HG03025 (cell line): ENCODE results near the gene MRPS26.
"Not testable (repeated sequence)": the region's sequence is repeated elsewhere in the genome, so short reads cannot be mapped to it uniquely, and the experiment has no call there.

ENCODE experiments used
- ATAC-seq: cut with Tn5 transposase; IDR thresholded peaks from one replicate; pipeline ENCODE4 v1.9.1; 2021; ENCODE audit warnings: mild to moderate bottlenecking, moderate library complexity; ENCODE audit not compliant: unreplicated experiment, low FRiP score

Gene MRPS26

GRCh38 chr20:3041854-3042409, 3.9 kb upstream of the MRPS26 start:
- no peak for ATAC-seq

GRCh38 chr20:3042625-3043024, 3.2 kb upstream of the MRPS26 start:
- no peak for ATAC-seq

- ATAC-seq: no peak
These were observed 2.5 kb upstream of the MRPS26 start, which contains the start of gene GNRH2 for GRCh38 chr20:3043322-3043721. TSS of gene GNRH2 (plus strand) at chr20:3043622. CDS start at chr20:3044415, 793 bp downstream.

DNA sequence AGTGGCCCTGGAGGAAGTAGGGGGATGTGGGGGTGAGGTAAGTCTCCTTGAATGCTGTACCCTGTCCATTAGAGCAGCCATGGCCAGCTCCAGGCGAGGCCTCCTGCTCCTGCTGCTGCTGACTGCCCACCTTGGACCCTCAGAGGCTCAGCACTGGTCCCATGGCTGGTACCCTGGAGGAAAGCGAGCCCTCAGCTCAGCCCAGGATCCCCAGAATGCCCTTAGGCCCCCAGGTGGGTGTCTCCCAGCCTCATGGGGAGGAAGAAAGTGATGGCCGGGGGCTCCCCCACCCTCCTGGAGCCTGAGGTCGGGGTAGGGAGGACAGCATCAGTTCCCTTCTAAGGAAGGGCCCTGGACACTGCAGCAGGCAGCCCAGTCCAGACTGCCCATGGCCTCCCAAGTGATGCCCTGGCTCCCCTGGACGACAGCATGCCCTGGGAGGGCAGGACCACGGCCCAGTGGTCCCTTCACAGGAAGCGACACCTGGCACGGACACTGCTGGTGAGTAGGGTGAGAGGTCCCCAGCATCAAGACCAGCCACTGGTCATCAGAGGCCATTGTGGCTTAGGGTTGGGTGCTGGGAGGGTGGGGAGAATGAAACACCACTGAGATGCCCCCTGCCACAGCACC, 1.4 kb upstream of the MRPS26 start:
- ATAC-seq: no peak

DNA sequence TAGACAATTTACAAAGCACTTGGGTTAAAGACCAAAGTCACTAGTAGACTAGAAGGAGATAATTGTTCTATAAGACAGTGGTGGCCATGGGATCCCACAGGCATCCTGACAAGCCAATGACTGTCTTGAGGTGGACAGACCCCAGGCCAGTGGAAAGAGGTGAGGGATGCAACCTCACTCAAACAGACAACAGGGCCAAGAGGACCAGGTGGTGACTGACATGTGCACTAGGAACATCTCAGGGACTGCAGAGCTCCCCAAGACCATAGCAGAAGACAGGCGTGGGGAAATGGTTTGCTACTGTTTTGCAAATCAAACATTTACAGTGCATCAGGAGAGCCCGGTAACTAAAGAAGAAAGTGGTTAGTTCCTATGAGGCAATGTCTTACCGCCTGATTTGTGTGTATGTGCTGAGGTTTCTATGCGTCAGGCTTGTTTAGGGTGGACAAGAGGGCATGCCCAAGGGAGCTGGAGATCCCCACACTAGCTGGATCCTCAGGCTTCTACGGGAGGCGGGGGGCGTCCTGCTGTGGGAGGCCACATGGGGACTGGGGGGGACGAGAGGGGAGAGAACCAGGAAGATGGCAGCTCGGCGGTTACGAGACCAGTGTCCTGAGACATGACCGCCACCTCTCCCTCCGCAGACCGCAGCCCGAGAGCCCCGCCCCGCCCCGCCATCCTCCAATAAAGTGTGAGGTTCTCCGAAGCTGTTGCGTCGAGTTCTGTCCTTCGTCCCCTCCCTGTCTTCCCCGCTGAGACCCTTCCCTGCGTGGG, 623 bp upstream of the MRPS26 start:
- ATAC-seq: peak; percentile 40

- ATAC-seq: peak; percentile 9
These were observed 1.0 kb downstream of the MRPS26 start for GRCh38 chr20:3046677-3047462.

GRCh38 chr20:3047486-3048419, 1.9 kb downstream of the MRPS26 start:
- ATAC-seq: no peak

- ATAC-seq: no peak
These were observed 5.7 kb downstream of the MRPS26 start for GRCh38 chr20:3051385-3052019.

GRCh38 chr20:3059489-3059888, 13.6 kb downstream of the MRPS26 start:
- ATAC-seq: no peak

- ATAC-seq: not testable (repeated sequence)
These were observed 18.3 kb downstream of the MRPS26 start for GRCh38 chr20:3064119-3064518.

- no peak for ATAC-seq
These were observed 21.5 kb downstream of the MRPS26 start for GRCh38 chr20:3067139-3068014.

- ATAC-seq: no peak
These were observed 22.2 kb downstream of the MRPS26 start for GRCh38 chr20:3068075-3068474.

GRCh38 chr20:3068986-3069900, 23.4 kb downstream of the MRPS26 start:
- no peak for ATAC-seq

DNA sequence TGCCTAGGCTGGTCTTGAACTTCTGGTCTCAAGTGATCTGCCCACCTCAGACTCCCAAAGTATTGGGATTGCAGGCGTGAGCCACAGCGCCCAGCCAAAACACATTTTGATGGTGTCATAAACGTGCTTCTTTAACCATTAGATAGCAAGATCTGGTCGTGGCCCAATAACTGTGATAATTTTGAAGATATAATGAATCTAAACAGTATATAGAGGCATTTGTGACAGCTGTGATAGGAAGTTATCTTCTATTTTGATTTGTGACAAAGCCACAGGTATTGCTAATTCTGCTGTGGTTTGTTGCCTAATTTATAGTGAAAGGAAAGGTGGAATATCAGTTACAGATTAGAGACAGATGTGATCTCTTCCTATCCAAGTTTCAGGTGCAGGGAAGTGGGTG, 24.9 kb downstream of the MRPS26 start:
- no peak for ATAC-seq

GRCh38 chr20:3071266-3071609, 25.4 kb downstream of the MRPS26 start:
- ATAC-seq: no peak

DNA sequence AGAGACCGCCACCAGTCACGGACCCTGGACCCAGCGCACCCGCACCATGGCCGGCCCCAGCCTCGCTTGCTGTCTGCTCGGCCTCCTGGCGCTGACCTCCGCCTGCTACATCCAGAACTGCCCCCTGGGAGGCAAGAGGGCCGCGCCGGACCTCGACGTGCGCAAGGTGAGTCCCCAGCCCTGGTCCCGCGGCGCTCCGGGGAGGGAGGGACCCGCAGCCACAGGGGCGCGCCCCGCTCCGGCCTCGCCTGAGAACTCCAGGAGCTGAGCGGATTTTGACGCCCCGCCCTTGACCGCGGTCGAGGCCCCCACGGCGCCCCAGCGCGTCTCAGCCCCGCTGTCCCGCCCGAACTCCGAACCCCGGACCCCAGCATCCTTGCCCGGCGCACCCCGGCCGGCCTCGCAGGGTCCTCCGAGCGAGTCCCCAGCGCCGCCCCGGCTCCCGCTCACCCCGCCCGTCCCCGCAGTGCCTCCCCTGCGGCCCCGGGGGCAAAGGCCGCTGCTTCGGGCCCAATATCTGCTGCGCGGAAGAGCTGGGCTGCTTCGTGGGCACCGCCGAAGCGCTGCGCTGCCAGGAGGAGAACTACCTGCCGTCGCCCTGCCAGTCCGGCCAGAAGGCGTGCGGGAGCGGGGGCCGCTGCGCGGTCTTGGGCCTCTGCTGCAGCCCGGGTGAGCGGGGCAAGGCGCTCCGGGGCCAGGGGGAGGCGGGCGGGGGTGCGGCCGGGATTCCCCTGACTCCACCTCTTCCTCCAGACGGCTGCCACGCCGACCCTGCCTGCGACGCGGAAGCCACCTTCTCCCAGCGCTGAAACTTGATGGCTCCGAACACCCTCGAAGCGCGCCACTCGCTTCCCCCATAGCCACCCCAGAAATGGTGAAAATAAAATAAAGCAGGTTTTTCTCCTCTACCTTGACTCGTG, 26.0 kb downstream of the MRPS26 start, which contains the start of gene OXT:
OXT (plus strand) TSS at position 11 of the 920 bp plus-strand sequence; CDS start at position 47, 36 bp downstream.
- no peak for ATAC-seq
